ENCODE data around the gene ZFP91. TPM values are rescaled to one million over a fixed set of nuclear protein-coding genes. Genes with fewer than 3 reads are reported as not detected.

The ZFP91 gene
- polyA plus RNA-seq, 1 donor from 2014 or later = 32.7 TPM

- Histone ChIP-seq H3K27me3 (ENCODE audit: insufficient read depth, low read depth, low read length) (no peaks in the 10 kb centered on the region), H3K9me2 (ENCODE audit: insufficient read depth, low read length) (no peaks in the 10 kb centered on the region), H3K36me3 (ENCODE audit: insufficient read depth, low read length) (no peaks in the 10 kb centered on the region), H3K9me3 (ENCODE audit: low read length) (no peaks in the 10 kb centered on the region), H3K79me2 (replicated peaks; ENCODE audit: insufficient read depth, low read length) (peaks cover 72% of the 10 kb centered on the region), H3K27ac (ENCODE audit: low read length) (no peak overlapping the region), H3K4me3 (ENCODE audit: low read length) (no peak overlapping the region), H3K9ac (ENCODE audit: low read length) (no peak overlapping the region), H4K20me1 (ENCODE audit: insufficient read depth) (no peaks in the 10 kb centered on the region), H2AFZ (ENCODE audit: low read depth, low read length) (no peak overlapping the region), H3K4me2 (ENCODE audit: low read length) (no peak overlapping the region), H3F3A (ENCODE audit: insufficient read depth, low read length, poor library complexity, severe bottlenecking) (no peaks in the 10 kb centered on the region)
- no peak for TF ChIP-seq EZH2 (IDR thresholded peaks at IDR 0.05; ENCODE audit: borderline replicate concordance, insufficient read depth, low read length, poor library complexity, severe bottlenecking)
- TF ChIP-seq SMC3 (conservative IDR thresholded peaks at IDR 0.05; ENCODE audit: poor library complexity) = no peak
- TF ChIP-seq TAF1 (IDR thresholded peaks at IDR 0.05; ENCODE audit: low read depth) = no peak
- TF ChIP-seq MXI1 (conservative IDR thresholded peaks at IDR 0.05; ENCODE audit: poor library complexity, severe bottlenecking) = no peak
- TF ChIP-seq EP300 (conservative IDR thresholded peaks at IDR 0.05; ENCODE audit: poor library complexity, severe bottlenecking) = no peak
- no peak for TF ChIP-seq RAD21 (conservative IDR thresholded peaks at IDR 0.05)
- TF ChIP-seq POLR2AphosphoS5 (IDR thresholded peaks at IDR 0.05) = no peak
- TF ChIP-seq CTCF (IDR thresholded peaks at IDR 0.05; ENCODE audit: poor library complexity, severe bottlenecking) = no peak
- no peak for TF ChIP-seq REST (IDR thresholded peaks at IDR 0.05; ENCODE audit: borderline replicate concordance)
Measured at GRCh38 chr11:58600510-58600909, 21.6 kb downstream of the ZFP91 start.

GRCh38 chr11:58606930-58607714, 28.3 kb downstream of the ZFP91 start:
- Histone ChIP-seq H3K9me3 (ENCODE audit: low read length) (no peaks in the 10 kb centered on the region), H3K4me3 (ENCODE audit: low read length) (no peak overlapping the region), H3K9ac (ENCODE audit: low read length) (no peak overlapping the region), H3K9me2 (ENCODE audit: insufficient read depth, low read length) (no peaks in the 10 kb centered on the region), H4K20me1 (ENCODE audit: insufficient read depth) (no peaks in the 10 kb centered on the region), H3K27ac (ENCODE audit: low read length) (no peak overlapping the region), H3K4me2 (ENCODE audit: low read length) (no peak overlapping the region), H3K36me3 (ENCODE audit: insufficient read depth, low read length) (no peaks in the 10 kb centered on the region), H3K79me2 (replicated peaks; ENCODE audit: insufficient read depth, low read length) (peaks cover 60% of the 10 kb centered on the region), H3F3A (ENCODE audit: insufficient read depth, low read length, poor library complexity, severe bottlenecking) (no peaks in the 10 kb centered on the region), H2AFZ (ENCODE audit: low read depth, low read length) (no peak overlapping the region), H3K27me3 (ENCODE audit: insufficient read depth, low read depth, low read length) (no peaks in the 10 kb centered on the region)
- TF ChIP-seq MXI1 (conservative IDR thresholded peaks at IDR 0.05; ENCODE audit: poor library complexity, severe bottlenecking) = no peak
- no peak for TF ChIP-seq TAF1 (IDR thresholded peaks at IDR 0.05; ENCODE audit: low read depth)
- TF ChIP-seq EZH2 (IDR thresholded peaks at IDR 0.05; ENCODE audit: borderline replicate concordance, insufficient read depth, low read length, poor library complexity, severe bottlenecking) = no peak
- TF ChIP-seq CTCF (IDR thresholded peaks at IDR 0.05; ENCODE audit: poor library complexity, severe bottlenecking) = no peak
- TF ChIP-seq RAD21 (conservative IDR thresholded peaks at IDR 0.05) = no peak
- no peak for TF ChIP-seq POLR2AphosphoS5 (IDR thresholded peaks at IDR 0.05)
- no peak for TF ChIP-seq REST (IDR thresholded peaks at IDR 0.05; ENCODE audit: borderline replicate concordance)
- TF ChIP-seq EP300 (conservative IDR thresholded peaks at IDR 0.05; ENCODE audit: poor library complexity, severe bottlenecking) = no peak
- no peak for TF ChIP-seq SMC3 (conservative IDR thresholded peaks at IDR 0.05; ENCODE audit: poor library complexity)

Measured in neural cell (in vitro differentiated cells).